ENCODE results near the gene ARHGEF26.

Gene ARHGEF26

GRCh38 chr3:154274348-154274747, 153.2 kb downstream of the ARHGEF26 start:
- DNase-seq = no peak

DNA sequence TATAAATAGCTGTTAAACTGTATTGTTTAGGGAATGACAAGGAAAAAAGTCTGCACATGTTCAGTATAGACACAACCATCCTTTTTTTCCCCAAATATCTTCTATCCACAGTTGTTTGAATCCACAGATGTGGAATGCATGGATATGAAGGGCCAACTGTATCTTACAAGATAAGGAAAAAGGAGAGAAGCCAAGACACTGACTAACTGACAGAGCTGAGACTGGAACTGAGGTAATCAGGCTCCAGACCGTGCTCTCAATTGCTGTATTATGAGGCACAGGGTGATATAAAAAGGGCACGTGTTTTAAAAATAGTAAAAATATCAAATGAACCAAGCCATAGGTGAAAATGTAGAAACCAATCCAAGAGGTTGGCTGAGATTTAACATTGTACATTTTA, 154.1 kb downstream of the ARHGEF26 start:
- DNase-seq = no peak

DNA sequence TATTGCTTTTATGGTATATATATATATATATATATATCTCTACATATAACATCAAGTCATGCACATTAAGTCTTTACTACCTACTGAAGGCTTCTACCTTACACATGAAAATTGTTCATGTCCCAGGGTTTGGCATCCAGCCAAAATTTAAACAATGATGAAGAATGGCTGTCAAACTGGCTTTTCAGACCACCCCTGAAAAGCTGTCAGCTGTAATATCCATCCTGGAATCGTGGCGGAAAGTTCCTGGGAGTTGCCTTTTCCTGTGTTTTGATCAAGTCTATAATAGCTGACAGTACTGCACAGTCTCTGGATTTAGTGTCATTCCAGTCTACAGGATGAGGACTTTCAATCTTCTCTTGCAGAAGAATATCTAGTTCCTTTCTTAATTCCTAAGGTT, 154.8 kb downstream of the ARHGEF26 start:
- DNase-seq = peak; percentile 10

- DNase-seq = no peak
Measured at GRCh38 chr3:154280161-154280560, 159.0 kb downstream of the ARHGEF26 start.

- no peak for DNase-seq
Measured at GRCh38 chr3:154285221-154285620, 164.0 kb downstream of the ARHGEF26 start.

DNA sequence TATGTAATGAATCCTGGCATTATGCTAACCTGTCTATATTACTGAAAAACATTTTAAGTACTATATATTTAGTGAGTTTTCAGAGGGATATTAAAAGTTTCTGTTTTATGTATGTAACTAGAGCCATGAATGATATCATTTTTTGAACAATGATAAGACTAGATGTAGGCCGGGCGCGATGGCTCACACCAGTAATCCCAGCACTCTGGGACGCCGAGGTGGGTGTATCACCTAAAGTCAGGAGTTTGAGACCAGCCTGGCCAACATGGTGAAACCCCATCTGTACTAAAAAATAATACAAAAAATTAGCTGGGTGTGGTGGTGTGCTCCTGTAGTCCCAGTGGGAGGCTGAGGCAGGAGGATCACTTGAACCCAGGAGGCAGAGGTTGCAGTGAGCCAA, 169.0 kb downstream of the ARHGEF26 start:
- no peak for DNase-seq

DNA sequence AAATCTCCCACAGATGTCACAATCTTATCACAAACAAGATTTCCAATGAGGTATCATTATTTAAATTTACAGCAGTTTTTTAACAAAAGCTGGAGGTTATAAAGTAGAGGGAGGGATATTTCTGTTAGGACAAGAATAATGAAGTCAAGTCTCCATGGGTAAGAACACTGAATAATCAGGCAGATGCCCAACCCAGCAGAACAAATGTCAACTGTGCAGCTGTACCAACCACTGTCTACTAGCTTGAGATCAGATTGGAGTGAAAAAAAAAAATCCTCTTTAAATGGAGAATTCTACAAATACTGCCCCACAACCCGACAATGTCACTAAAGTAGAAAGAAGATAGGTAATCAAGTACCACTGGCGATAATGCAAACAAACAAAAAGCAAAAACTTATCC, 172.8 kb downstream of the ARHGEF26 start:
- no peak for DNase-seq

DNA sequence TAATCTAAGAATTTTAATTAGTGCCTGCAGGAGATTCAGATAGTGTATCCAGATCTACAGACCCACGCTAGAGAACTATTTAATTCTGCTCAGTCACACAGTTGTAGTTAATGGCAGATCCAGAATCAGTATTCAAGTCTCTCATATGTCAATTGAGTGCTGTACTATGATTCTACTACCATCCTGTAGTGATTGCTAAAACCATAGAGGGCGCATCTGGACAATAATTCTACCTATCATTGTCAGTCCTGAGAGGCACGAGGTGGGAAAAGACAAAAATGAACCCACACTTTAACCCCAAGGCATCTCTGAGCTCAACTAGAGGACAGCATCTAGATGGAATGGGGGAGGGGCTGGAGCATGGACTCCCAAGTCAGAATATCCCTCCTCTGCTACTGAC, 180.4 kb downstream of the ARHGEF26 start:
- no peak for DNase-seq

DNA sequence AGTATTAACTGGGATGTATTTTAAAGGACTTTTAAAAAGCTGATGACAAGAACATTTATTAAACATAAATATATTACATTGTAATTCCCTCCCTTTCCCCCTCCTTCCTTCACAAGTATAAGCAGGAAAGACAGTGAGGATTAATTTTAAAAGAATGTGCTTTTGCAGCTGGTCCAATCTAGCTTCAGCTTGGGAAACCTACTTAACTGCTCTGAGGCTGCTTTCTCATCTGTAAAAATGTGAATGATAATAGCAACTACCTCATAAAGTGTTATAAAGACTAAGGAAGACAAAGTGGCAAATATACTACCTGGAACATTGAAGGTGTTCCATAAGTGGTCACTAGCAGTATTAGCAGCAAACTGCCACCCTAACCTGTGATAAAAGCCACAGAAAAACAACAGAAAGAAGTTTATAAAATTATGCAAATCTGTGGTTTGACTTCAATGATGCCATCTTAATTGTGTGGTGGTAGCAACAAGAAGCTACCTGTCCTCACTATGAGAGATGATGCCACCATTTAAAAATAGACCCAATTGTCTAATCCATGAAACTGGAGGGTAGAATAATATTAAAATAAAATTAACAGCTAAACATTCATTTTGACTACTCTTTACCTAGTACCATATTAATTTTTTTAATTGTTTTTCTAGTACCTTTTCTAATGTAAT, 183.1 kb downstream of the ARHGEF26 start:
- DNase-seq = no peak

GRCh38 chr3:154304936-154305335, 183.7 kb downstream of the ARHGEF26 start:
- DNase-seq = no peak

GRCh38 chr3:154307363-154307762, 186.2 kb downstream of the ARHGEF26 start:
- no peak for DNase-seq
